ENCODE data around the gene ADCYAP1R1. TPM values are rescaled to one million over a fixed set of nuclear protein-coding genes. Genes with fewer than 3 reads are reported as not detected.

Gene ADCYAP1R1
- total and polyA plus RNA-seq, 2 donors (not counting 1 experiment from before 2014, with no cell fraction given) = not detected

GRCh38 chr7:31094271-31094670 is 42.2 kb downstream of the ADCYAP1R1 start:
- no peaks in the 10 kb centered on the region for H3K4me1 Mint-ChIP-seq
- Histone ChIP-seq H3K36me3 (replicated peaks in 1 of 2; ENCODE audit: control extremely low read depth in 1 of 2, control insufficient read depth in 1 of 2, extremely low read depth in 1 of 2, insufficient read depth in 2 of 2, low read length in 1 of 2) (no peaks in the 10 kb centered on the region), H3K4me1 (ENCODE audit: control insufficient read depth in 2 of 2, insufficient read depth in 2 of 2, low read length in 2 of 2) (no peaks in the 10 kb centered on the region), H3K9ac (ENCODE audit: low read length) (no peak overlapping the region), H3K27ac (ENCODE audit: low read length in 2 of 2) (no peak overlapping the region), H3K4me2 (replicated peaks; ENCODE audit: low read depth, low read length, poor library complexity, severe bottlenecking) (no peak overlapping the region), H3K79me2 (ENCODE audit: control insufficient read depth, insufficient read depth, low read length) (no peaks in the 10 kb centered on the region), H3K9me3 (ENCODE audit: control extremely low read depth in 1 of 3, control insufficient read depth in 2 of 3, insufficient read depth in 1 of 3, low read length in 2 of 3) (peaks cover 0 to 3% (median 0%) of the 10 kb centered on the region in 3 donors), H3K4me3 (ENCODE audit: control extremely low read depth in 1 of 5, extremely low read depth in 1 of 5, insufficient read depth in 1 of 5, low read depth in 2 of 5, low read length in 4 of 5) (no peak overlapping the region), H2AFZ (ENCODE audit: insufficient read depth, low read depth, low read length, poor library complexity, severe bottlenecking) (no peak overlapping the region), H4K20me1 (ENCODE audit: control insufficient read depth, insufficient read depth, low read length, poor library complexity, severe bottlenecking) (no peaks in the 10 kb centered on the region), H3K27me3 (replicated peaks in 1 of 4; ENCODE audit: control extremely low read depth in 1 of 4, control insufficient read depth in 3 of 4, insufficient read depth in 4 of 4, low read length in 3 of 4) (peaks cover 0 to 4% (median 0%) of the 10 kb centered on the region in 4 experiments)
- DNase-seq = no peak
- H3K27me3 Mint-ChIP-seq = peaks cover 9% of the 10 kb centered on the region
- 71% methylated on average over 3 of the region's 4 CpGs for WGBS (ENCODE audit: insufficient coverage)
- ChIA-PET CTCF (no interaction called here), POLR2A (no interaction called here)
- no peak overlapping the region for H3K4me3 Mint-ChIP-seq
- TF ChIP-seq CTCF (IDR thresholded peaks at IDR 0.05) (no peak), EZH2 (IDR thresholded peaks at IDR 0.05; ENCODE audit: borderline replicate concordance, insufficient read depth, low read depth, low read length, poor library complexity, severe bottlenecking) (no peak)
- ATAC-seq (ENCODE audit: low read depth) = no peak
- no peak overlapping the region for H3K27ac Mint-ChIP-seq
- no peaks in the 10 kb centered on the region for H3K9me3 Mint-ChIP-seq (ENCODE audit: insufficient read depth)
- intact Hi-C loops (cut with micrococcal nuclease) = no loop called here

GRCh38 chr7:31095286-31096197 is 43.4 kb downstream of the ADCYAP1R1 start:
- Histone ChIP-seq H3K27me3 (replicated peaks in 1 of 4; ENCODE audit: control extremely low read depth in 1 of 4, control insufficient read depth in 3 of 4, insufficient read depth in 4 of 4, low read length in 3 of 4) (peaks cover 0 to 2% (median 0%) of the 10 kb centered on the region in 4 experiments), H3K27ac (ENCODE audit: low read length in 2 of 2) (no peak overlapping the region), H3K4me1 (ENCODE audit: control insufficient read depth in 2 of 2, insufficient read depth in 2 of 2, low read length in 2 of 2) (no peaks in the 10 kb centered on the region), H3K36me3 (replicated peaks in 1 of 2; ENCODE audit: control extremely low read depth in 1 of 2, control insufficient read depth in 1 of 2, extremely low read depth in 1 of 2, insufficient read depth in 2 of 2, low read length in 1 of 2) (no peaks in the 10 kb centered on the region), H3K4me2 (replicated peaks; ENCODE audit: low read depth, low read length, poor library complexity, severe bottlenecking) (no peak overlapping the region), H3K9ac (ENCODE audit: low read length) (no peak overlapping the region), H2AFZ (ENCODE audit: insufficient read depth, low read depth, low read length, poor library complexity, severe bottlenecking) (no peak overlapping the region), H3K79me2 (ENCODE audit: control insufficient read depth, insufficient read depth, low read length) (no peaks in the 10 kb centered on the region), H4K20me1 (ENCODE audit: control insufficient read depth, insufficient read depth, low read length, poor library complexity, severe bottlenecking) (no peaks in the 10 kb centered on the region), H3K9me3 (ENCODE audit: control extremely low read depth in 1 of 3, control insufficient read depth in 2 of 3, insufficient read depth in 1 of 3, low read length in 2 of 3) (peaks cover 0 to 6% (median 0%) of the 10 kb centered on the region in 3 donors), H3K4me3 (ENCODE audit: control extremely low read depth in 1 of 5, extremely low read depth in 1 of 5, insufficient read depth in 1 of 5, low read depth in 2 of 5, low read length in 4 of 5) (no peak overlapping the region)
- H3K27ac Mint-ChIP-seq = no peak overlapping the region
- DNase-seq = no peak
- no peaks in the 10 kb centered on the region for H3K9me3 Mint-ChIP-seq (ENCODE audit: insufficient read depth)
- H3K4me3 Mint-ChIP-seq = no peak overlapping the region
- ChIA-PET CTCF (no interaction called here), POLR2A (no interaction called here)
- no peak for TF ChIP-seq CTCF (IDR thresholded peaks at IDR 0.05)
- no peak for TF ChIP-seq EZH2 (IDR thresholded peaks at IDR 0.05; ENCODE audit: borderline replicate concordance, insufficient read depth, low read depth, low read length, poor library complexity, severe bottlenecking)
- WGBS (ENCODE audit: insufficient coverage) = 90% methylated on average over 14 of the region's 15 CpGs
- intact Hi-C loops (cut with micrococcal nuclease) = no loop called here
- no peak for ATAC-seq (ENCODE audit: low read depth)
- no peaks in the 10 kb centered on the region for H3K4me1 Mint-ChIP-seq
- peaks cover 9% of the 10 kb centered on the region for H3K27me3 Mint-ChIP-seq
